ENCODE results near the gene WASHC4. TPM values are rescaled to one million over a fixed set of nuclear protein-coding genes. Genes with fewer than 3 reads are reported as not detected.

The WASHC4 gene
- total and polyA plus RNA-seq, 8 donors = 8.9 to 33.0 (median 17.7) TPM

DNA sequence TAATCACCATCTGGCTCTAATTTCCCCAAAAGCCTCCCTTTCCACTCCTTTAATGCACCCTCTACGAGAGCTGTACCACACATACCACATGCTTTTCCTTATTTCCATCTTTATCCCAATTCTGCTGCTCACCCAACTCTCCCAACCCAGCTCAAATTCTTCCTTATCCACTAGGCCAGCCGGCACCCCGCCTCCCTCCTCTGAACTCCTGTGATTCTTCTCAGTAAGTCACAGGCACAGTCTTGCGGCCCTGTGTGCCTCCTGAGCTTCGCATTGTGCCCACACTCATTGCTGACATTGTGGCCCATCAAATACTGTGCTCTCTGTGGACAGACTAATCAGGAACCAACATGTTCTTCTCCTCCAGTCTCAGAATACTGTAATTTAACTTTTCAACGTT, 83.0 kb downstream of the WASHC4 start:
- 88 to 89% methylated on average over 6 of the region's 6 CpGs for WGBS, 2 donors
- ATAC-seq (no peak), FAIRE-seq (no peak)

GRCh38 chr12:105192624-105193225, 85.2 kb downstream of the WASHC4 start:
- ATAC-seq (peak in 3 of 4 donors; percentile 33 to 74 (median 48)), FAIRE-seq (no peak)
- WGBS, 2 donors = 31 to 40% methylated on average over 1 of the region's 1 CpG

More for the DNA sequence above, 83.0 kb downstream of the WASHC4 start:
- intact Hi-C loops (cut with DNase I) = no loop called here
- Histone ChIP-seq H3K36me3 (peaks cover 6 to 59% (median 10%) of the 10 kb centered on the region in 3 donors), H3K27me3 (no peaks in the 10 kb centered on the region), H3K9me3 (no peaks in the 10 kb centered on the region), H3K4me1 (no peaks in the 10 kb centered on the region), H3K27ac (no peak overlapping the region), H3K4me3 (no peak overlapping the region)
- TF ChIP-seq CTCF (IDR thresholded peaks at IDR 0.05) = no peak
- no peak for DNase-seq

GRCh38 chr12:105194947-105195346, 87.4 kb downstream of the WASHC4 start:
- DNase-seq (no peak), ATAC-seq (no peak), FAIRE-seq (no peak)
- H3K4me3 ChIP-seq = no peak overlapping the region
- no peak overlapping the region for H3K27ac ChIP-seq
- peaks cover 5 to 33% (median 6%) of the 10 kb centered on the region in 3 donors for H3K36me3 ChIP-seq
- no peak for TF ChIP-seq CTCF (IDR thresholded peaks at IDR 0.05)
- H3K9me3 ChIP-seq = no peaks in the 10 kb centered on the region
- intact Hi-C loops (cut with DNase I) = no loop called here
- no peaks in the 10 kb centered on the region for H3K4me1 ChIP-seq
- 81 to 82% methylated on average over 6 of the region's 6 CpGs for WGBS, 2 donors
- H3K27me3 ChIP-seq = no peaks in the 10 kb centered on the region

More at GRCh38 chr12:105192624-105193225, 85.2 kb downstream of the WASHC4 start:
- peaks cover 5 to 54% (median 6%) of the 10 kb centered on the region in 3 donors for H3K36me3 ChIP-seq
- no peaks in the 10 kb centered on the region for H3K4me1 ChIP-seq
- intact Hi-C loops (cut with DNase I) = no loop called here
- no peaks in the 10 kb centered on the region for H3K9me3 ChIP-seq
- no peak for DNase-seq
- no peaks in the 10 kb centered on the region for H3K27me3 ChIP-seq
- TF ChIP-seq CTCF (IDR thresholded peaks at IDR 0.05) = no peak
- no peak overlapping the region for H3K27ac ChIP-seq
- no peak overlapping the region for H3K4me3 ChIP-seq

- peaks cover 3 to 22% (median 6%) of the 10 kb centered on the region in 3 donors for H3K36me3 ChIP-seq
- intact Hi-C loops (cut with DNase I) = no loop called here
- TF ChIP-seq CTCF (IDR thresholded peaks at IDR 0.05) = no peak
- FAIRE-seq (no peak), ATAC-seq (no peak), DNase-seq (no peak)
- 93 to 96% methylated on average over 6 of the region's 6 CpGs for WGBS, 2 donors
- H3K27ac ChIP-seq = no peak overlapping the region
- no peak overlapping the region for H3K4me3 ChIP-seq
- no peaks in the 10 kb centered on the region for H3K27me3 ChIP-seq
- no peaks in the 10 kb centered on the region for H3K4me1 ChIP-seq
- no peaks in the 10 kb centered on the region for H3K9me3 ChIP-seq
Measured at GRCh38 chr12:105196090-105196489, 88.6 kb downstream of the WASHC4 start.

DNA sequence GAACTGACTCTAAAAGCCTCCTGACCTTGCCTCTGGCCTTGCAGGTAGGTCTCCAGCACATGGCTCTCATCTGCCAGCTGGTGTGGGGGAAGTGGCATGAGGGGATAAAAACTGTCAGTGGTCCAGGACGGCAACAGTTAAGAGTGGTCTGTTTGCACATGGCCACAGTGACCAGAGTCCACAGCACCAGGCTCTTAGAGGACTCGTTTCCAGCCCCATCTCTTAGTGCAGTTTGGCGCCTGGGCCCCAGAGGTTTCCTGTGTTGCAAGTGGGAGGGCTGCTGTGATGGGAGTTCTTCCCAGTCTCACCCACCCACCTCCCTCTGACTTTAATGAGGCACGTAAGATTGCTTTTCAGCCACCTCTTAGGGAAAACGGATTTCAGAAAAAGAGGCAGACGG, 91.4 kb downstream of the WASHC4 start:
- intact Hi-C loops (cut with DNase I) = no loop called here
- Histone ChIP-seq H3K4me3 (no peak overlapping the region), H3K36me3 (peaks cover 0 to 24% (median under 1%) of the 10 kb centered on the region in 3 donors), H3K4me1 (no peaks in the 10 kb centered on the region), H3K27me3 (no peaks in the 10 kb centered on the region), H3K27ac (no peak overlapping the region), H3K9me3 (no peaks in the 10 kb centered on the region)
- FAIRE-seq (no peak), ATAC-seq (peak in 1 of 4 donors; percentile 13), DNase-seq (no peak)
- TF ChIP-seq CTCF (IDR thresholded peaks at IDR 0.05) = no peak
- 82 to 84% methylated on average over 6 of the region's 6 CpGs for WGBS, 2 donors
